ENCODE measurements around the gene TPRN. TPM values are rescaled to one million over a fixed set of nuclear protein-coding genes. Genes with fewer than 3 reads are reported as not detected.

Gene TPRN
- total RNA-seq, 4 donors from 2014 or later: 0.29 to 17.1 (median 5.5) TPM

DNA sequence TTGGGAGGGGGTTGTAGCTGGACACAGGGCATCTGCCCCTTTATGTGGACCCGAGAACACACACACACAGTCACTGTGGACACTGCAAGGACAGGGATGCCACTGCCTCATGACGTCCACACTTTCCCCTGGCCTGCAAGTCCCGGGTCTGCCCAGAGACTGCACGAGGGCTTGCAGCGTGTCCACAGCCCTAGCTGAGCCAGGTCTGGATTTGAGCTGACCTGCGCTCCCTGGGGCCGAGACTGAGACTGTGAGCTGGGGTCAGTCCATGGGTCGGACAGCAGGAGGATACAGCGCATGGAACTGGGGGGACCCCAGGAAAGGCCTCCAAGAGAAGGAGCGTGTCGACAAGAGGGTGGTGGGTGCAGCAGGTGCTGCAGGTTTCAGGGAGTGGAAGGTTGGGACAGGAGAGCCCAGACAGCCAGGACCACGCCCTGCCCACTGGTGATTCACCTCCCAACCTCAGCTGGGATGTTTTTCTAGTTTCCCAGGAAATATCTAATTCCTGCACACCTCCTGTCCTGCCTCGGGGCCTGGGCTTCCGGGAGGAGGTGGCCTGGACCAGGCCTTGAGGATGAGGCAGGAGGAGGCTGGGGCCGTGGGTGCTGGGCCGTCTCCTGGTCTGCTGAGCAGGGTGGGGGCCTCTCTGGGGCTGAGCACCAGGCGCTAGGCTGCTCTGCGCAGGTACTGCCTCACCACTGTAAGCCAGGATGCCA lies 26.0 kb upstream of the TPRN start:
- Histone ChIP-seq H3K27ac (no peak overlapping the region), H3K36me3 (no peaks in the 10 kb centered on the region), H3K27me3 (peaks cover 9 to 24% of the 10 kb centered on the region in 2 donors), H3K4me1 (peaks cover 0 to 11% of the 10 kb centered on the region in 2 donors), H3K4me3 (no peak overlapping the region), H3K9me3 (no peaks in the 10 kb centered on the region)
- DNase-seq: no peak
- intact Hi-C loops (cut with DNase I; ENCODE audit: low total_unique reads): loop anchor here (10.0 kb wide), 1 partner anchor 112 kb away; the partner anchor contains the start of gene DPP7
- TF ChIP-seq, protein P1, sequence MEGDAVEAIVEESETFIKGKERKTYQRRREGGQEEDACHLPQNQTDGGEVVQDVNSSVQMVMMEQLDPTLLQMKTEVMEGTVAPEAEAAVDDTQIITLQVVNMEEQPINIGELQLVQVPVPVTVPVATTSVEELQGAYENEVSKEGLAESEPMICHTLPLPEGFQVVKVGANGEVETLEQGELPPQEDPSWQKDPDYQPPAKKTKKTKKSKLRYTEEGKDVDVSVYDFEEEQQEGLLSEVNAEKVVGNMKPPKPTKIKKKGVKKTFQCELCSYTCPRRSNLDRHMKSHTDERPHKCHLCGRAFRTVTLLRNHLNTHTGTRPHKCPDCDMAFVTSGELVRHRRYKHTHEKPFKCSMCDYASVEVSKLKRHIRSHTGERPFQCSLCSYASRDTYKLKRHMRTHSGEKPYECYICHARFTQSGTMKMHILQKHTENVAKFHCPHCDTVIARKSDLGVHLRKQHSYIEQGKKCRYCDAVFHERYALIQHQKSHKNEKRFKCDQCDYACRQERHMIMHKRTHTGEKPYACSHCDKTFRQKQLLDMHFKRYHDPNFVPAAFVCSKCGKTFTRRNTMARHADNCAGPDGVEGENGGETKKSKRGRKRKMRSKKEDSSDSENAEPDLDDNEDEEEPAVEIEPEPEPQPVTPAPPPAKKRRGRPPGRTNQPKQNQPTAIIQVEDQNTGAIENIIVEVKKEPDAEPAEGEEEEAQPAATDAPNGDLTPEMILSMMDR (IDR thresholded peaks at IDR 0.05): no peak
- no peak for TF ChIP-seq POLR2A (IDR thresholded peaks at IDR 0.05)

GRCh38 chr9:137225699-137226331 lies 25.3 kb upstream of the TPRN start:
- Histone ChIP-seq H3K4me1 (peaks cover 0 to 13% of the 10 kb centered on the region in 2 donors), H3K4me3 (no peak overlapping the region), H3K9me3 (no peaks in the 10 kb centered on the region), H3K36me3 (no peaks in the 10 kb centered on the region), H3K27me3 (peaks cover 9 to 24% of the 10 kb centered on the region in 2 donors), H3K27ac (no peak overlapping the region)
- TF ChIP-seq, protein P1 (IDR thresholded peaks at IDR 0.05): no peak
- TF ChIP-seq POLR2A (IDR thresholded peaks at IDR 0.05): no peak
- DNase-seq: no peak
- intact Hi-C loops (cut with DNase I; ENCODE audit: low total_unique reads): loop anchor here (10.0 kb wide), 1 partner anchor 111 kb away; the partner anchor contains the start of gene DPP7

GRCh38 chr9:137224830-137225694 lies 24.5 kb upstream of the TPRN start, which contains the start of gene CYSRT1:
TSS of gene CYSRT1 (plus strand) at chr9:137225174. CDS start at chr9:137225622, 448 bp downstream.
- peaks cover 9 to 20% of the 10 kb centered on the region in 2 donors for H3K27me3 ChIP-seq
- intact Hi-C loops (cut with DNase I; ENCODE audit: low total_unique reads): loop anchor here (10.0 kb wide), 1 partner anchor 110 kb away; the partner anchor contains the start of gene DPP7
- peaks cover 0 to 13% of the 10 kb centered on the region in 2 donors for H3K4me1 ChIP-seq
- peak within 1 kb of the TSS; percentile 58 to 63 for H3K4me3 ChIP-seq
- no peaks in the 10 kb centered on the region for H3K9me3 ChIP-seq
- H3K27ac ChIP-seq: peak within 1 kb of the TSS; percentile 76 to 90
- DNase-seq: no peak
- no peaks in the 10 kb centered on the region for H3K36me3 ChIP-seq
- TF ChIP-seq POLR2A (IDR thresholded peaks at IDR 0.05): no peak
- TF ChIP-seq, protein P1 (IDR thresholded peaks at IDR 0.05): no peak

DNA sequence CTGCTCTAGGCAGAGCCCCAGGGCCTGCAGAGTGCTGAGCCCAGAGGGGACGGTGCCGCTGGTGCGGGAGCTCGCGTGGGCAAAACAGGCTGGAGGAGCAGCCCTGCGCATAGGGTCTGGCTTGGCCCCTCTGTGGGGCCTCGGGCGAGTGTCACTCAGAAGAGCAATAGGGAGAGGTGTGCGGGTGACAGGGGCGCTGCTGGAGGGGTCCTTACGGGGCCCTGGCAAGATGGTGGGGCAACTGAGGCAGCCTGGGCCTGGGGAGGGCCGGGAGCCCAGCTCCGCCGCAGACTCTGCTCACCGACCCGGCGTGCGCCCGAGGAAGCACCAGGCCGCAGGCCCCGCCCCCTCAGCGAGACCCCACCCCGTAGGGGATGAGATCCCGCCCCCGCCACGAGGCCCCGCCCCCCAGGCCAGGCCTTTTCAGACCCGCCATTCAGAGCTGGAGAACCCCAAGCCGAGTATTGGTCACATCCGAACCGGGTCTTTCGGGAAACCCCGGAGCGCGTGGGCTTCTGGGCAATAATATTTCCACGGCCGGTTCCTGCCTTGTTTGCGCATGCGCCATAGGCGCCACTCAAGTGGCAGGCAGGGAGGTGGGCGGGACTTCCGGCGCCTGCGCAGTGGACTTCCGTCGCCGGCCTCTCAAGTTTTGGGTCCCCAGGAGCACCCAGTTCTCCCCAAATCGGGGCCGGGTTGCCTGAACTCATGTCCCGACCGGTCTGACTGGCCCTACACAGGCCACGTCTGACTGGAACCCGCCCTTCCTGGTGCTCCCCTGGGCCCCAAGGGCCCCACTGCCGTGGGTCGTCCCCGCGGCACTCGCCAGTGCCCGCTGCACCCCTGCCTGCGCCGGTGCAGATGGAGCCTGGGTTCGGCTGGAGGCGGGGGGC lies 22.8 kb upstream of the TPRN start:
- peaks cover 0 to 13% of the 10 kb centered on the region in 2 donors for H3K4me1 ChIP-seq
- intact Hi-C loops (cut with DNase I; ENCODE audit: low total_unique reads): loop anchor here (10.0 kb wide), 1 partner anchor 109 kb away; the partner anchor contains the start of gene DPP7
- H3K9me3 ChIP-seq: no peaks in the 10 kb centered on the region
- H3K4me3 ChIP-seq: peak overlapping the region; percentile 58 to 63
- H3K36me3 ChIP-seq: no peaks in the 10 kb centered on the region
- DNase-seq: peak; percentile 98 to 99
- H3K27me3 ChIP-seq: peaks cover 3 to 4% of the 10 kb centered on the region in 2 donors
- TF ChIP-seq, protein P1 (IDR thresholded peaks at IDR 0.05): peak in 1 of 4 experiments; percentile 38
- TF ChIP-seq POLR2A (IDR thresholded peaks at IDR 0.05): peak; percentile 13 to 67
- H3K27ac ChIP-seq: peak overlapping the region; percentile 76 to 90
